Measurements from ENCODE around the gene SLC2A4. TPM values are rescaled to one million over a fixed set of nuclear protein-coding genes. Genes with fewer than 3 reads are reported as not detected.
A peak's percentile ranks its signal among the peaks of the same experiment; 100 is the strongest.

Gene SLC2A4
- polyA plus RNA-seq, 1 donor, result 1.1 TPM

GRCh38 chr17:7248796-7249195 lies 32.7 kb upstream of the SLC2A4 start:
- Histone ChIP-seq H3K27me3 (ENCODE audit: control insufficient read depth, insufficient read depth, low read length) (no peaks in the 10 kb centered on the region), H3K27ac (ENCODE audit: low read length) (no peak overlapping the region), H3K4me1 (ENCODE audit: control insufficient read depth, insufficient read depth, low read length) (peaks cover 5% of the 10 kb centered on the region), H3K36me3 (ENCODE audit: control insufficient read depth, insufficient read depth, low read length) (peaks cover 31% of the 10 kb centered on the region), H3K4me3 (ENCODE audit: low read length) (no peak overlapping the region), H3K9me3 (ENCODE audit: control insufficient read depth, low read depth, low read length) (no peaks in the 10 kb centered on the region)
- WGBS (ENCODE audit: insufficient coverage, low lambda C conversion rate), result no CpG with 5 or more reads among the region's 4 CpGs
- no peak for DNase-seq

DNA sequence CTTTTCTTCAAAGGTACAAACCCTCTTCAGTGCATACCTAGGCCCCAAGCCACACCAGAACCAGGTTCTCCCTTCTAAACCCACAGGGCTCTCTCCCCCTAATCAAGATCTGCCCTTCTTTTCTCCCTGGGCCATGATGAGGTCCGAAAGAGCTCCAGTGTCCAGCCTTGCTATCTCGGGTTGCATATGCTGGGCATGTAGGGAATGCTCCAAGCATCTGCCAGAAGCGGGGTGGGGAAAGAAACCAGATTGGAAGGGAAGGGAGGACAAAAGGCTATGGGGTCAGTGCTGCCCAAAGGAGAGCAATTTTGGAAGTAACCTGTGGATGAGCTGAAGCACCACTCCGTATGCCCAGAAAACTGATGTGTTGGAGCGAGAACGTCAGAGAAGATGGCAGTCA lies 32.3 kb upstream of the SLC2A4 start:
- Histone ChIP-seq H3K4me3 (ENCODE audit: low read length) (no peak overlapping the region), H3K27ac (ENCODE audit: low read length) (no peak overlapping the region), H3K36me3 (ENCODE audit: control insufficient read depth, insufficient read depth, low read length) (peaks cover 28% of the 10 kb centered on the region), H3K27me3 (ENCODE audit: control insufficient read depth, insufficient read depth, low read length) (no peaks in the 10 kb centered on the region), H3K9me3 (ENCODE audit: control insufficient read depth, low read depth, low read length) (no peaks in the 10 kb centered on the region), H3K4me1 (ENCODE audit: control insufficient read depth, insufficient read depth, low read length) (peaks cover 9% of the 10 kb centered on the region)
- 100% methylated on average over 1 of the region's 6 CpGs for WGBS (ENCODE audit: insufficient coverage, low lambda C conversion rate)
- no peak for DNase-seq

GRCh38 chr17:7249830-7250229 lies 31.7 kb upstream of the SLC2A4 start:
- Histone ChIP-seq H3K4me1 (ENCODE audit: control insufficient read depth, insufficient read depth, low read length) (peaks cover 14% of the 10 kb centered on the region), H3K9me3 (ENCODE audit: control insufficient read depth, low read depth, low read length) (no peaks in the 10 kb centered on the region), H3K27me3 (ENCODE audit: control insufficient read depth, insufficient read depth, low read length) (no peaks in the 10 kb centered on the region), H3K27ac (ENCODE audit: low read length) (no peak overlapping the region), H3K36me3 (ENCODE audit: control insufficient read depth, insufficient read depth, low read length) (peaks cover 28% of the 10 kb centered on the region), H3K4me3 (ENCODE audit: low read length) (peak overlapping the region; percentile 67)
- DNase-seq, result no peak
- WGBS (ENCODE audit: insufficient coverage, low lambda C conversion rate), result no CpG with 5 or more reads among the region's 7 CpGs

DNA sequence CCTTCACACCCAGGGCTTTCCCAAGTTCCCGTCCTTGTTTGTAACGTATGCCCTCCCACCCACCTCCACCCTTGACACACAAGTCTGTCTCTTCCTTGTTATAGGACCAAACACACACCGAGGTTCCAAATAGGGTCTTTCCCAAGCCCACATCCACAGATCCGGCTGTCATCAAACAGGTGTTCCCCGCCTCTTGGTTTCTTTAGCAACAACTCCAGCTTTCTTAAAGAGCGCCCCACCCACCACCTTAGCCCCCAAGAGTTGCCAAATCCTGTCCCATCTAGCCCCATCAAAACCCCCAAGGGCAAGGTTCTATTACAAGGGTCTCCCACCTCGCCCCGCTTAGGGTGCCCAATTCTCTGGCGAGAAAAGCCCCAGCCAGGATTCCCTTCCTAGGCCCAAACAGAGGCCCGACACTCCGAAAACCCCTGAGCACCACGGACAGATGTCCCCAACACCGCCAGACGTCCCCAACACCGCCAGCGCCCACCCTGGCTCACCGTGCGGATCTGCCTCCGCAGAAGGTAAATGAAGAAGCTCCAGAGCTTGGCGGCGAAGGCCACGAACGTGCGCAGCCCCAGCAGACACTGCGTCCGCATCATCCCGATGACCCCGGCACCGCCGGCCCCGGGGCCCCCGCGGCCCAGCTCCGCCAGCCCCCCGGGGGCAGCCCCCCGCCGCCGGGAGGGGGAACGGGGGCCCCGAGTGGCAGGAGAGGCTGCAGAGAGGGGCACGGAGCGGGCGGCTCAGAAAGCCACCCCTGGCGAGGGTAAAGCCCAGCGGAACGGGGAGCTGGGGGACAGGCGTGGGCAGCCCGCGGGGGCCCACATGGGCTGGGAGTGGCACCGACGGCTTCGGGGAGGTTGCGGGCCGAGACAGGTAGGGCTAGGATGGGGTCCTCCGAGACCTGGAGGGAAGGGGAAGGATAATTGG lies 30.6 kb upstream of the SLC2A4 start:
- H3K36me3 ChIP-seq (ENCODE audit: control insufficient read depth, insufficient read depth, low read length), result peaks cover 30% of the 10 kb centered on the region
- WGBS (ENCODE audit: insufficient coverage, low lambda C conversion rate), result 0% methylated on average over 2 of the region's 55 CpGs
- H3K9me3 ChIP-seq (ENCODE audit: control insufficient read depth, low read depth, low read length), result no peaks in the 10 kb centered on the region
- H3K27me3 ChIP-seq (ENCODE audit: control insufficient read depth, insufficient read depth, low read length), result no peaks in the 10 kb centered on the region
- peaks cover 14% of the 10 kb centered on the region for H3K4me1 ChIP-seq (ENCODE audit: control insufficient read depth, insufficient read depth, low read length)
- H3K4me3 ChIP-seq (ENCODE audit: low read length), result peak overlapping the region; percentile 67
- peak in 1 of 2 donors; percentile 42 for DNase-seq
- H3K27ac ChIP-seq (ENCODE audit: low read length), result peak overlapping the region; percentile 94

GRCh38 chr17:7251661-7252175 lies 29.8 kb upstream of the SLC2A4 start, which contains the start of gene CTDNEP1:
TSS of gene CTDNEP1 (minus strand) at chr17:7251734. CDS start at chr17:7251296, 438 bp downstream.
- no peaks in the 10 kb centered on the region for H3K9me3 ChIP-seq (ENCODE audit: control insufficient read depth, low read depth, low read length)
- no peaks in the 10 kb centered on the region for H3K27me3 ChIP-seq (ENCODE audit: control insufficient read depth, insufficient read depth, low read length)
- no CpG with 5 or more reads among the region's 41 CpGs for WGBS (ENCODE audit: insufficient coverage, low lambda C conversion rate)

DNA sequence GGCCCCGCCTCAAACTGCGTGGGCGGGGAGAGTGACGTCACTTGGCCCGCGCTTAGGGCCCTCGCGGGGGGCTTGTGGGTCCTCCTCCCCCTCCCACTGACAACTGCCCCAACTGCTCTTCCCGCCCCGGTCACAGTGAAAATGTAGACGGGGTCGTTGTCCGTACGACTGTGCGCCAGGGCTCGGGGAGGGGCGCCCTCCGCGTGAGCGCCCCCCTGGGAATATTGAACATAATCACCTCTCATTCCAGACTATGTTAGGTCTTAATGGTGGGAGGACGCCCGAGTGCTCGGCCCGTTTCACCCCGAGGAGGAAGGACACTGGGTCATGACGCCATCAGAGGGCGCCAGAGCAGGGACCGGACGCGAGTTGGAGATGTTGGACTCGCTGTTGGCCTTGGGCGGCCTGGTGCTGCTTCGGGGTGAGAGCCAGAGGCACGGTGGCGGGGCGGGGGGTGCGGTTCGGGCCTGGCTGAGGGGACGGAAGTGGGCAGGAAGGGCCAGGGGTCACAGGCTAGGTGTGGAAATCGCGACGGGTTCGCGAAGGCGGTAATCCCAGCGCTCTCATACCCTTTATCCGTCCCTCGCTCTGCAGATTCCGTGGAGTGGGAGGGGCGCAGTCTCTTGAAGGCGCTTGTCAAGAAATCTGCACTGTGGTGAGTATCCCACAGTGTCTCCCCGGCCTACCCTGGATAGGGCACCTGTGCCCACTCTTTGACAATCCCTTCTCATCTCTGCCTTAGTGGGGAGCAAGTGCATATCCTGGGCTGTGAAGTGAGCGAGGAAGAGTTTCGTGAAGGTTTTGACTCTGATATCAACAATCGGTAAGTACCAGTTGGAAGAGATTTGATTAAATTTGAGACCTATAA lies 29.1 kb upstream of the SLC2A4 start, which contains the start of gene ELP5:
ELP5 (plus strand) TSS at position 40 of the 868 bp plus-strand sequence; CDS start at position 376, 336 bp downstream.
- Histone ChIP-seq H3K36me3 (ENCODE audit: control insufficient read depth, insufficient read depth, low read length) (peaks cover 32% of the 10 kb centered on the region), H3K4me3 (ENCODE audit: low read length) (peak within 1 kb of the TSS; percentile 67)
- no CpG with 5 or more reads among the region's 55 CpGs for WGBS (ENCODE audit: insufficient coverage, low lambda C conversion rate)

More at GRCh38 chr17:7251661-7252175, 29.8 kb upstream of the SLC2A4 start, which contains the start of gene CTDNEP1:
- Histone ChIP-seq H3K36me3 (ENCODE audit: control insufficient read depth, insufficient read depth, low read length) (peaks cover 30% of the 10 kb centered on the region), H3K27ac (ENCODE audit: low read length) (peak within 1 kb of the TSS; percentile 94), H3K4me1 (ENCODE audit: control insufficient read depth, insufficient read depth, low read length) (peaks cover 15% of the 10 kb centered on the region), H3K4me3 (ENCODE audit: low read length) (peak within 1 kb of the TSS; percentile 67)
- peak; percentile 100 for DNase-seq

GRCh38 chr17:7253082-7253481 lies 28.4 kb upstream of the SLC2A4 start:
- Histone ChIP-seq H3K36me3 (ENCODE audit: control insufficient read depth, insufficient read depth, low read length) (peaks cover 36% of the 10 kb centered on the region), H3K4me1 (ENCODE audit: control insufficient read depth, insufficient read depth, low read length) (peaks cover 29% of the 10 kb centered on the region), H3K27ac (ENCODE audit: low read length) (peak overlapping the region; percentile 94), H3K9me3 (ENCODE audit: control insufficient read depth, low read depth, low read length) (no peaks in the 10 kb centered on the region), H3K4me3 (ENCODE audit: low read length) (peak overlapping the region; percentile 67), H3K27me3 (ENCODE audit: control insufficient read depth, insufficient read depth, low read length) (no peaks in the 10 kb centered on the region)
- no CpG with 5 or more reads among the region's 5 CpGs for WGBS (ENCODE audit: insufficient coverage, low lambda C conversion rate)
- no peak for DNase-seq

More for the DNA sequence above, 29.1 kb upstream of the SLC2A4 start, which contains the start of gene ELP5:
- no peaks in the 10 kb centered on the region for H3K9me3 ChIP-seq (ENCODE audit: control insufficient read depth, low read depth, low read length)
- H3K4me1 ChIP-seq (ENCODE audit: control insufficient read depth, insufficient read depth, low read length), result peaks cover 22% of the 10 kb centered on the region
- peak within 1 kb of the TSS; percentile 94 for H3K27ac ChIP-seq (ENCODE audit: low read length)
- peak; percentile 93 to 96 for DNase-seq
- no peaks in the 10 kb centered on the region for H3K27me3 ChIP-seq (ENCODE audit: control insufficient read depth, insufficient read depth, low read length)

- DNase-seq, result no peak
- WGBS (ENCODE audit: insufficient coverage, low lambda C conversion rate), result 100% methylated on average over 1 of the region's 4 CpGs
- Histone ChIP-seq H3K4me3 (ENCODE audit: low read length) (no peak overlapping the region), H3K4me1 (ENCODE audit: control insufficient read depth, insufficient read depth, low read length) (peaks cover 37% of the 10 kb centered on the region), H3K27me3 (ENCODE audit: control insufficient read depth, insufficient read depth, low read length) (no peaks in the 10 kb centered on the region), H3K36me3 (ENCODE audit: control insufficient read depth, insufficient read depth, low read length) (peaks cover 35% of the 10 kb centered on the region), H3K9me3 (ENCODE audit: control insufficient read depth, low read depth, low read length) (no peaks in the 10 kb centered on the region), H3K27ac (ENCODE audit: low read length) (no peak overlapping the region)
Observed at GRCh38 chr17:7254511-7254910, 27.0 kb upstream of the SLC2A4 start.

GRCh38 chr17:7256766-7257456 lies 24.6 kb upstream of the SLC2A4 start:
- DNase-seq, result no peak
- Histone ChIP-seq H3K9me3 (ENCODE audit: control insufficient read depth, low read depth, low read length) (no peaks in the 10 kb centered on the region), H3K4me1 (ENCODE audit: control insufficient read depth, insufficient read depth, low read length) (peaks cover 42% of the 10 kb centered on the region), H3K36me3 (ENCODE audit: control insufficient read depth, insufficient read depth, low read length) (peaks cover 45% of the 10 kb centered on the region), H3K4me3 (ENCODE audit: low read length) (no peak overlapping the region), H3K27ac (ENCODE audit: low read length) (peak overlapping the region; percentile 98), H3K27me3 (ENCODE audit: control insufficient read depth, insufficient read depth, low read length) (peaks cover 10% of the 10 kb centered on the region)
- WGBS (ENCODE audit: insufficient coverage, low lambda C conversion rate), result no CpG with 5 or more reads among the region's 8 CpGs
